ENCODE results near the gene ANKRD28. TPM values are rescaled to one million over a fixed set of nuclear protein-coding genes. Genes with fewer than 3 reads are reported as not detected.

The ANKRD28 gene
- total RNA-seq, 2 donors from 2014 or later = 33.4 to 37.1 TPM

GRCh38 chr3:15685927-15686326 is 111.9 kb downstream of the ANKRD28 start:
- 89 to 94% methylated on average over 6 to 7 of the region's 7 CpGs for WGBS, 2 experiments (ENCODE audit: insufficient coverage in 1 of 2, insufficient read length in 1 of 2)
- no peak overlapping the region for H3K4me3 ChIP-seq (ENCODE audit: low read length)
- no peak overlapping the region for H3K9ac ChIP-seq (ENCODE audit: extremely low read depth, low read length, poor library complexity, severe bottlenecking)
- Mint-ChIP-seq H3K9me3 (no peaks in the 10 kb centered on the region), H3K4me3 (no peak overlapping the region), H3K36me3 (ENCODE audit: low read depth) (peaks cover 42% of the 10 kb centered on the region), H3K4me1 (no peaks in the 10 kb centered on the region), H3K27me3 (ENCODE audit: insufficient read depth) (no peaks in the 10 kb centered on the region), H3K27ac (no peak overlapping the region)
- no peak for TF ChIP-seq CTCF (conservative IDR thresholded peaks at IDR 0.05)
- no peaks in the 10 kb centered on the region for H3K27me3 ChIP-seq (ENCODE audit: control insufficient read depth, insufficient read depth, low read length, poor library complexity, severe bottlenecking)
- H3K27ac ChIP-seq (ENCODE audit: low read depth, low read length) = no peak overlapping the region
- no peaks in the 10 kb centered on the region for H3K9me3 ChIP-seq (ENCODE audit: control insufficient read depth, low read length)
- no peaks in the 10 kb centered on the region for H3K4me1 ChIP-seq (ENCODE audit: control insufficient read depth, insufficient read depth, low read length)
- H3K36me3 ChIP-seq (ENCODE audit: control insufficient read depth, insufficient read depth, low read length) = peaks cover 54% of the 10 kb centered on the region
- no peak for DNase-seq

GRCh38 chr3:15683253-15683652 is 114.5 kb downstream of the ANKRD28 start:
- no peak for TF ChIP-seq CTCF (conservative IDR thresholded peaks at IDR 0.05)
- no peaks in the 10 kb centered on the region for H3K4me1 ChIP-seq (ENCODE audit: control insufficient read depth, insufficient read depth, low read length)
- Mint-ChIP-seq H3K36me3 (ENCODE audit: low read depth) (peaks cover 36% of the 10 kb centered on the region), H3K9me3 (no peaks in the 10 kb centered on the region), H3K27ac (no peak overlapping the region), H3K4me3 (no peak overlapping the region), H3K4me1 (no peaks in the 10 kb centered on the region), H3K27me3 (ENCODE audit: insufficient read depth) (no peaks in the 10 kb centered on the region)
- H3K9ac ChIP-seq (ENCODE audit: extremely low read depth, low read length, poor library complexity, severe bottlenecking) = no peak overlapping the region
- H3K27me3 ChIP-seq (ENCODE audit: control insufficient read depth, insufficient read depth, low read length, poor library complexity, severe bottlenecking) = no peaks in the 10 kb centered on the region
- no peak overlapping the region for H3K27ac ChIP-seq (ENCODE audit: low read depth, low read length)
- no peak for DNase-seq
- no peaks in the 10 kb centered on the region for H3K9me3 ChIP-seq (ENCODE audit: control insufficient read depth, low read length)
- WGBS, 2 experiments (ENCODE audit: insufficient coverage in 1 of 2, insufficient read length in 1 of 2) = 88% methylated on average over 1 of the region's 1 CpG; no CpG with 5 or more reads in 1 of the 2 experiments
- H3K4me3 ChIP-seq (ENCODE audit: low read length) = no peak overlapping the region
- H3K36me3 ChIP-seq (ENCODE audit: control insufficient read depth, insufficient read depth, low read length) = peaks cover 52% of the 10 kb centered on the region

- WGBS, 2 experiments (ENCODE audit: insufficient coverage in 1 of 2, insufficient read length in 1 of 2) = 100% methylated on average over 2 of the region's 3 CpGs; no CpG with 5 or more reads in 1 of the 2 experiments
- Histone ChIP-seq H3K4me1 (ENCODE audit: control insufficient read depth, insufficient read depth, low read length) (no peaks in the 10 kb centered on the region), H3K27me3 (ENCODE audit: control insufficient read depth, insufficient read depth, low read length, poor library complexity, severe bottlenecking) (no peaks in the 10 kb centered on the region), H3K4me3 (ENCODE audit: low read length) (no peak overlapping the region), H3K36me3 (ENCODE audit: control insufficient read depth, insufficient read depth, low read length) (peaks cover 54% of the 10 kb centered on the region), H3K9ac (ENCODE audit: extremely low read depth, low read length, poor library complexity, severe bottlenecking) (no peak overlapping the region), H3K9me3 (ENCODE audit: control insufficient read depth, low read length) (no peaks in the 10 kb centered on the region), H3K27ac (ENCODE audit: low read depth, low read length) (no peak overlapping the region)
- H3K9me3 Mint-ChIP-seq = no peaks in the 10 kb centered on the region
- peaks cover 36% of the 10 kb centered on the region for H3K36me3 Mint-ChIP-seq (ENCODE audit: low read depth)
- no peak overlapping the region for H3K4me3 Mint-ChIP-seq
- DNase-seq = no peak
- H3K27me3 Mint-ChIP-seq (ENCODE audit: insufficient read depth) = no peaks in the 10 kb centered on the region
- H3K4me1 Mint-ChIP-seq = no peaks in the 10 kb centered on the region
- no peak for TF ChIP-seq CTCF (conservative IDR thresholded peaks at IDR 0.05)
- no peak overlapping the region for H3K27ac Mint-ChIP-seq
Measured at GRCh38 chr3:15682561-15683185, 115.1 kb downstream of the ANKRD28 start.
